NOMO-1 treated with DMSO at 0.1 percent for 48 hours (cell line): ENCODE results near the gene HNRNPH2.
A peak's percentile ranks its signal among the peaks of the same experiment; 100 is the strongest.

ENCODE experiments used
- DNase-seq: peaks from one replicate; lab custom pipeline; 2025; ENCODE audit not compliant: unreplicated experiment; lab: John Stamatoyannopoulos, UW

The HNRNPH2 gene

DNA sequence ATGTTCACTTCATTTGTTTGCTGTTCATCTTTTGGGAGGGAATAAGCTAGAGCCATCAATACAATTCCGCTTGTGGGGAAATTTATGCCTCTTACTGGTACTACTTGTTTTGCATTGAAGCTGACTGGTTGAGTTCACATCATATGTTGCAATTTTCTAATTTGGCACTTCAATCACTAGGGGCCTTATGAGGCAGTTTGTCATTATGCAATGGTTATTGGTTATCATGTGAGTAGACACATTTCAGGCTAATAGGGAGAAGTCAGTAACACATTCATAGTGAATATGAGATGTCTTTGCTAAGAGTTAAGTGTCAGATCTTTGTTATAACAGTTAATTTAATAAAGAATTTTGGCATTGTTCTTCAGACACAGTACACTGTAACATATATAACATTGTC lies 12.2 kb upstream of the HNRNPH2 start:
- DNase-seq = peak; percentile 74

GRCh38 chrX:101397779-101398178 lies 10.2 kb upstream of the HNRNPH2 start:
- no peak for DNase-seq

- DNase-seq = no peak
These were observed 9.3 kb upstream of the HNRNPH2 start for GRCh38 chrX:101398694-101399093.

- no peak for DNase-seq
These were observed 8.2 kb upstream of the HNRNPH2 start for GRCh38 chrX:101399825-101400224.

- DNase-seq = peak; percentile 9
These were observed 765 bp upstream of the HNRNPH2 start for GRCh38 chrX:101407167-101407747.

DNA sequence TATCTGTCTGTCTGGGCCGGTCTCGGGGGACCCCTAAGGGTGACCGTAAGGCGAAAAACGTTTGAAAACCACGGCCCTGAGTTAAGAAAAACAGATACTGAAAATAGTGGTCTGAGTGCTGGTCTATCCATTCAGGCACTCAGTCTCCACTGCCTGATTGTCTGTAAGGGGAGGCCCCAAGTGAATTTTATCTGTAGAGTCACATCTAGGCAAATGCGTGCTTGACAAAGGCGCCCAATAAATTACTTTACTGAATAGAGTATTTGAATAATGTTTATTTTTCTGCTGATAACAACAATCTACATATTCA lies 465 bp downstream of the HNRNPH2 start:
- no peak for DNase-seq

- DNase-seq = no peak
These were observed 1.0 kb downstream of the HNRNPH2 start for GRCh38 chrX:101409043-101409442.

DNA sequence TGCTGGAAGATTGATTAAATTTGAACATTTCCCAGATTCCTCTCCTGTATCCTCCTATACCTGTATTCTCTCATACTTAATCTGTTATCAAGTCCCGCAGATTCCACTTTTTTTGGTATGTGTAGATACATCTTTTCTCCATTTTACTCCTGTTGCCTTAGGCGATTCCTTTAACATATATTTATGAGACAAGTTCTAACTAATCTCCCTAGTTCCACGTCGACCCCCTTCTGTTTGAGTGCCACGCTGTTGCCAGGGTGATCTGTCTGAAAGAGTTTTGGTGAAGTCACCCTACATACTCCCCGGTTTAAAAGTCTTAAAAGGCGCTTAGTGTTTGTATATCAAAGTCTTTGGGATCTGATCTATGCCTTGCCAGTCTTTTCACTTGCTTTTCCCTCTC lies 2.4 kb downstream of the HNRNPH2 start:
- DNase-seq = no peak

DNA sequence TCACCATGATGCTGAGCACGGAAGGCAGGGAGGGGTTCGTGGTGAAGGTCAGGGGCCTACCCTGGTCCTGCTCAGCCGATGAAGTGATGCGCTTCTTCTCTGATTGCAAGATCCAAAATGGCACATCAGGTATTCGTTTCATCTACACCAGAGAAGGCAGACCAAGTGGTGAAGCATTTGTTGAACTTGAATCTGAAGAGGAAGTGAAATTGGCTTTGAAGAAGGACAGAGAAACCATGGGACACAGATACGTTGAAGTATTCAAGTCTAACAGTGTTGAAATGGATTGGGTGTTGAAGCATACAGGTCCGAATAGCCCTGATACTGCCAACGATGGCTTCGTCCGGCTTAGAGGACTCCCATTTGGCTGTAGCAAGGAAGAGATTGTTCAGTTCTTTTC lies 4.0 kb downstream of the HNRNPH2 start:
- DNase-seq = peak; percentile 62

DNA sequence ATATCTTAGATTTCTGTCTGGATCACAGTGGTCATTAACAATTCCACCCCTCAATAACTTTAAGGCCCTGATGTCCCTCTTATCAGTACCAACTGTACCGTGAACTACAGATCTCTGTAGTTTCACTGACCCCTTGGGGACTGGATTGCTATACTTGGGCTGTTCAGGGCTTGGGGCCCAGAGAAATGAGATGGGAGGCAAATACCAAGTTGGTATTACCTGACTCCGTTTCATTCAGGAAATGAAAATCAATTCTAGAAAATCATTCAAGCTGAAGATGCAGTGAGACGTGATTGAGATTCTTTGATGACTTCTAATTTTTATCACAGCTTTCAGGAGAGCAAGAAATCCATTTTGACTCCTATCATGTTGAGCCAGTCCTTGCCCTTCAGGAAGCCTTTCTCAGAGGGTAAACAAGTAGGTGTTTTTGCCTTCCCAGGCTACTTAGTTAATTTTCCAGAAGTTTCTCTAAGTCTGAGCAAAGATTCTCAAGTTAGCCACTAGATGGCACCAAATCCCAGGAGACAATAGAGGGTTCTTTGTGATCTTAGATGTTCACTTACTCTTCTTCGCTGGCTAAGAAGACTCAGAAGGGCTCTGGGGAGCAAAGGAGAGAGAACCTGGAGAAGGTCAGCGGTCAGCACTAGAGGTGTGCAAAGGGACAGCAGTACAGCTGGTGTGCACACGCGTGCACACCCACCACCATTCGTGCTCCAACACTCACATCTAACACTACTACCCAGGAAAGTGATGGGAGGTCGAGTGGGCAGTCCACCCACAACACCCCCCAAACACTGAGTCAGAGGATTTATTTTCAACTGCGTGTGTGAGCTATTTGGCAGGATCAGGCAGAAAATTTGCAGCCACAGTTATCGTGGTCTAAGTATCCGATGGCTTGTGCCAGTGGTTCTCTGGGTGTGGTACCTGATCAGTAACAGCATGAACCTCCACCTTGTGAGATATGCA lies 7.4 kb downstream of the HNRNPH2 start:
- peak; percentile 69 for DNase-seq

GRCh38 chrX:101416691-101417090 lies 8.7 kb downstream of the HNRNPH2 start:
- no peak for DNase-seq

DNA sequence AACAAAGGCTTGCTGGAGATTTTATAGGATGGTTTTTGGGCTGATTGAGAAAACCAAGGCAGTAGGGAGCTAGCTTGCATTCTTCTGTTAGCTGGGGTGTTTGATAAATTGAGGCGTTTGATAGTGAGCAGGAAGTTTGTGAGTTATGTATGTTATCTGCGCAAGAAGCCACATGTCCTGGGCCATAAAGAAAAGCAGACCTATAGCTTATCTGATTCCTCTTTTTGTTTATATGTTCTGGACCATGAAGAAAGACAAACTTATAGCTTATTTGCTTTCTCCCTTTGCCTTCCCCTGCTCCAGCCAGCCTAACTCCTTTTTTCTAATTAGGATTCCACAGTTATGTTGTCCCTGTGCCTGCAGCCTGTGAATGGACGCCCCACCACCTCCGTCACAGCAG lies 9.2 kb downstream of the HNRNPH2 start:
- DNase-seq = no peak

DNA sequence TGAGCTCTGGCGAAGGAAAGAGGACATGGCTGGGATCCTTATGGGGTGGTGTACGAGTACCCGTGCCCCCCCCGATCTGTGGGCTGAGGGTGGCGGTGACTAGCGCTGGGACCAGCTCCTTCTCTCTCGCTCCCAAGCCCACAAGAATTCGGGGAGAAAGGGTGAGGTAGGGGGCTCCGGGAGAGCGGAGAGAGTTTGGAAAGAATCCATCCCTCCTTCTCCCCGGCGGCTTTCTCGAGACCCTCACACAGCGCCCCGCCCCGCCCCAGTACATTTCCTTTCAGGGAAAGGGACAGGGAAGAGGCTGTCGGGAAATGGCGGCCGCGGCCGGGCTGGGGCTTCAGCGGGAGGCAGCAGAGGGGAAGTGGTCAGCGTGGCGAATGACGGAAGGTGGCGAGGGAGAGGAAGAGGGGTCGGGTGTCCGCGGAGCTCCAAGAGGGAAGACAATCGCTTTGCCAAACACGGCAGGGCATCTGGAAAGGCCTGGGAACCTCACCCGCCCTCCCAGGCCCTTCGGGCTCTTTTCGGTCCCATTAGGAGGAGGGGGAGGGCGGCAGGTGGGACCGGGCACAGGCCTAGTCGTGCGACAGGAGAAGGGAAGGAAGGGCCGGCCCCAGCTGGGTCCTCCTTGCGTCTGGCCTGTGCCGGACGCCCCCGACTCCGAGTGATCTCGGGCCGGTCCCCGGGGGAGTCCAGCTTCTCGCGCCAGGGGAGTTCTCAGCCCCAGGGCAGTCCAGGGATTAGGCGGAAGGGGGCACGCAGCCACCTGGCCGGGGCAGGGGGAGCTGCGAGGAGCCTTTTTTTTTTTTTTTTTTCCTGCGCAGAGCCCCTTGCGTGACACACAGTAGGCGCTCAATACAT lies 10.2 kb downstream of the HNRNPH2 start:
- peak; percentile 26 for DNase-seq

DNA sequence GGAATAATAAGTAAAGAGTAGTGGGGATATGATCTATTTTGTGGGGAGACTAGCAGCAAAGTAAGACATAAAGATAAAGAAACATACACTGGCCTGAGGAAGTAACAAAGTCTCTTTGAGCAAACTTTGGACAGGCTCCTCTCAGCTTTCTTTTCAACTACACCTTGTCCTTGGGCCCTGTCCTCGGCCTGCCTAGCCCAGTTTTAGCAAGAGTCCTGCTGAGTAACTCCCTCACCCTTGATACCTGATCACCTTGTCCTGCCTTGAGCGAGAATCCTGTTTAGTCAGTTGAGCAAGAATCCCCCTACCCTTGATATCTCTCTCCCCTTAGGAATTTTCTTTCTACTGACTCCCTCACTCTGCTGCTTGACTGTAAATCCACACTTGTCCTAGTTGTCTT lies 11.5 kb downstream of the HNRNPH2 start:
- no peak for DNase-seq

DNA sequence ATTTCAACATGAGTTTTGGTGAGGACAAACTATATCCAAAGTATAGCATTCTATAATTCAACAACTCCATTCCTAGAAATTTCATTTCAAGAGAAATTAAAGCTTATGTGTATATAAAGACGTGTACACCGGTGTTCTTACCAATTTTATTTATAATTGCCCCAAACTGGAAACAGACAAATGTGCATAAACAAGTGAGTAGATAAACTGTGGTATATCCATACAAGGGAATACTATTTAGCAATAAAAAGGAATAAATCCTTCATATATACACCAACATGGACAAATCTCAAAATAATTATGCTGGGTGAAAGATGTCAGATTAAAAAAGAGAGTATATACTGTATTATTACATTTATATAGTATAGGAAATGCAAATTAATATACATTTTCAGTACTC lies 19.9 kb downstream of the HNRNPH2 start:
- no peak for DNase-seq

GRCh38 chrX:101429934-101430333 lies 21.9 kb downstream of the HNRNPH2 start:
- no peak for DNase-seq

DNA sequence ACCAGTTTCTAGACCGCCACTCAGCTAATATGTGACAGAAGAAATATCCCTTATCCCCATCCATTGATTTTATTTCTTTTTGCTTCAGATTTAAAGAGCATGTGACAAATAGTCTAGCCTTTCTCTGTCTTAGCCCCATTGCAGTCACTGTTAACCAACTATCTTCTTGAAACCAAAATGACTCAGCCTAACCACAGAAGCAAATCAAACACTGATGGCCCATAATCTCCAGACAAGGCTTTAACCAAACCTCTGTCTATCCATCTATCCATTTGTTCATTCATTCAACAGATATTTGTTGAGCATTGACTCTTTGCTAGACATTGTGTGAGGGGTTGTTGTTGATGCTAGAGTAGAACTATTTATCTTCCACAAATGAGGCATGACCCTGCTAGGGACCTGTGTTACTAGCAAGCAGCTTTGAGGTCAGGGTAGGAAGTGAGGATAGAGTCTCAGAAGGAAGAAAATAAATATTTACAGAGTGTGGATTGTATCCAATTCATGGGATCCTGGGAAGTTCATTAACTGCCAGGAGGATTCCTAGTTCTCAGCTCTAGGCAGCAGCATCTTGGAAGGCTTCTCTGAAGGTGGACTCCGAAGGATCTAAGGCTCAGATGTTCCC lies 22.5 kb downstream of the HNRNPH2 start:
- DNase-seq = no peak

GRCh38 chrX:101442085-101442484 lies 34.1 kb downstream of the HNRNPH2 start:
- DNase-seq = no peak

DNA sequence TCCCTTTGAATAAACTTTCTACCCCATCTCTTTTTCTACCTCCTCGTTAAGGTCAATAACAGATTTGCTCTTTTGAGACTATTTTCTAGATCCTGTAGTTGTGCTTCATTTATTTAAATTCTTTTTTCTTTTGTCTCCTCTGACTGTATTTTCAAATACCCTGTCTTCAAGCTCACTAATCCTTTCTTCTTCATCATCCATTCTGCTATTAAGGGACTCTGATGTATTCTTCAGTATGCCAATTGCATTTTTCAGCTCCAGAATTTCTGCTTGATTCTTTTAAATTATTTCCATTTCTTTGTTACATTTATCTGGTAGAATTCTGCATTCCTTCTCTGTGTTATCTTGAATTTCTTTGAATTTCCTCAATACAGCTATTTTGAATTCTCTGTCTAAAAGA lies 41.3 kb downstream of the HNRNPH2 start:
- no peak for DNase-seq

GRCh38 chrX:101450085-101450484 lies 42.1 kb downstream of the HNRNPH2 start:
- no peak for DNase-seq

DNA sequence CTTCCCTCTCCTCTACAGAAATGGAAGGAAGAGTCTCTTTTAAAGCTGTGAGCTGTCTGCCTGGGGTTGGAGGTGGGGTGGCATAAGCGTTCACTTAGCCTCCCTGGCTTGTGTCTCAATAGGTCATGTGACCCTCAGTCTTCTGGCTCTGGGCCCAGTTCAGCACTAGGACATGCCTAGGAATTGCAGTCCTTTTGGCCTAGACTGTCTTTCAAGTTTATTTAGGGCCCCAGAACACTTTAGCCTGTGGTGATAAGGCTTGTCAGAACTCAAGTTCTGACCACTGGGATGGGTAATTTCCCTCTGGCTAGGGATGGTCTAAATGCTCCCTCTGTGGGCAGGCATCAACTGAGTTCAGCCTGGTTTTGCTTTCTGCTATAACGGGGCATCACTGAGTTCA lies 42.9 kb downstream of the HNRNPH2 start:
- no peak for DNase-seq
